GM10266 (cell line): Measurements from ENCODE around the gene MAN2B2.
A peak's percentile ranks its signal among the peaks of the same experiment; 100 is the strongest.

ENCODE experiments used
- DNase-seq: peaks from one replicate; pipeline ENCODE4 v3.0.0; 2012; ENCODE audit errors: extremely low spot score
- CTCF ChIP-seq: IDR thresholded peaks from 2 replicates; pipeline ENCODE4 v1.5.1; 2012; ENCODE audit warnings: mild to moderate bottlenecking, low read depth; ENCODE audit not compliant: control insufficient read depth, insufficient read depth; ENCODE audit errors: missing control alignments

MAN2B2 gene

DNA sequence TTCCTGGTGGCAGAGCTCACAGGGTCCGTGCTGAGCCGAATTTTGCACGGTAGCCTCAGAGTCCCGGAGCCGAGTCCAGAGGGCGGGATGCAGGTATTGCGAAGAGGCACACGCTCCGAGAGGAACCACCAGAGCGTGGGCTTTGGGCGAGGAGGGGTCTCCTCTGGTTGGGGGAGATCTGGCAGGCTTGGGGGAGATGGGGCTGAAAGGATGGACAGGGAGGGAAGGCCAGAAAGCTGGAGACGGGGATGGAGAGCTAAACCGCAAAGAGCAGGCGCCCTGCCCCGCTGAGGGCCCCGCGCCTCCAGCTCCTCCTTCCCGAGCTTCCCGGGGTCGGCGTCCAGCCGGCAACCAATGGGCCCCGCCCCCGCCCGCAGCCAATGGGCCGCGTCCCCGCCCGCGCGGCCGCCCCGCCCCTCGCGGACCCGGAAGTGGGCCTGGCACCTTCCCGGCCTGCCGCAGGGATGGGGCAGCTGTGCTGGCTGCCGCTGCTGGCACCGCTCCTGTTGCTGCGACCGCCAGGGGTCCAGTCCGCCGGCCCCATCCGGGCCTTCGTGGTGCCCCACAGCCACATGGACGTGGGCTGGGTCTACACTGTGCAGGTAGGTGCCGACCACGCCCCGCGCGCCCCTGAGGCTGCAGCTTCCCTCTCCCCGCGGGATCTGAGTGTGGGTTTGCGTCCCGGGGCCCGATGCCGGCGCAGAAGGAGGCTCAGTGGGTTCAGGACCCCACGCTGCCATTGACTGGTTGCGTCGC lies at the start of gene MAN2B2:
MAN2B2 (plus strand) TSS at position 443 of the 756 bp plus-strand sequence; CDS start at position 465, 22 bp downstream.
- DNase-seq: peak; percentile 98
- no peak for TF ChIP-seq CTCF

GRCh38 chr4:6525474-6525873 lies 49.5 kb upstream of the MAN2B2 start:
- DNase-seq: no peak
- no peak for TF ChIP-seq CTCF

- DNase-seq: no peak
- no peak for TF ChIP-seq CTCF
Measured at GRCh38 chr4:6526156-6526555, 48.8 kb upstream of the MAN2B2 start.

GRCh38 chr4:6526671-6527091 lies 48.3 kb upstream of the MAN2B2 start:
- TF ChIP-seq CTCF: no peak
- no peak for DNase-seq

- no peak for TF ChIP-seq CTCF
- DNase-seq: no peak
Measured at GRCh38 chr4:6527259-6527658, 47.7 kb upstream of the MAN2B2 start.

DNA sequence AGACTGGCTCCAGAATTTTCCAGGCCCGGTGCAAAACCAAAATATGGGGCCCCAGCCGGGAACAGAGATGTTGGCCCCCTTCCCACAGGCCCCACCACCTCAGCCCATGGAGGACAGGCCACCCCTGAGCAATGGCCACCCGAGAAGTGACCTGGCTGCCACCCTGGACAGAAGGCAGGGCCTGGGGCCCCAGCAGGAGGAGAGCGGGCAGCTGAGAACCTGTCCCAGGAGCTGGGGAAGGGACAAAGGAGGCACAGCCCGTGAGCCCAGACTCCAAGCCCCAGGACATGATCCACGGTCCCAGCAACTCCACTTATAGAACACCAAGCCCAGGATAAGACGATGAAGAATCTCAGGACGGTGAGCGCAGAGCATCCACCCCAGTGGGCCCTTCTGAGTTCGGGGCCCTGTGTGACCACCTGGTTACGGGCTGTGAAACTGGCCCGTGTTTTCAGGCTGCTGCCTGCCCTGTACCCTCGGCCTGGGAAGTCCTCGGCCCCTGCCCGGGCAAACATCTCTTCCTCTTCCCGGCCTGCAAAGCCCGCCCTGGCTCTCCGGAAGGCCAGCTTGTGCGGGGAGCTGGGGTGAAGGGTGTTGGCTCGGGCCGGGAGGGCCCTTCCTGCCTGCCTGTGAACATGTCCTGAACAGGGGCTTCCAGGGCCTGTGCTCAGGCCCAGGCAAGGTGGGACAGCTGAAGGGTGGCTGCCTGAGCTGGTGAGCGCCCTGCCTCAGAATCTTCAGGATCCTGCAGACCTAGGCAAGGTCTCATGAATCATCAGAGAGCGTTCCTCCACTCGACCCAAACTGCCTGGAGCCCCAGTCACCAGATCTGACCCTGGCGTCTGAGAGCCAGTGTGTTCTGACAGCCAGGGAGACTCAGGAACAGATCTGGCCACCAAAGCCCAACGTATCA lies 47.0 kb upstream of the MAN2B2 start:
- no peak for TF ChIP-seq CTCF
- DNase-seq: no peak
